Measurements from ENCODE around the gene KCNF1. TPM values are rescaled to one million over a fixed set of nuclear protein-coding genes. Genes with fewer than 3 reads are reported as not detected.
A peak's percentile ranks its signal among the peaks of the same experiment; 100 is the strongest.

KCNF1 gene
- total and polyA plus RNA-seq, 2 donors (not counting 1 experiment from before 2014, with no cell fraction given): 0.22 to 2.6 TPM

GRCh38 chr2:10863837-10864236, 47.9 kb upstream of the KCNF1 start:
- Histone ChIP-seq H3K79me2 (ENCODE audit: control insufficient read depth, insufficient read depth, low read length) (no peaks in the 10 kb centered on the region), H3K9me3 (ENCODE audit: control insufficient read depth, insufficient read depth, low read depth, low read length) (no peaks in the 10 kb centered on the region), H3K27me3 (ENCODE audit: control insufficient read depth, insufficient read depth, low read length) (peaks cover 22% of the 10 kb centered on the region), H3K4me2 (ENCODE audit: extremely low read depth, insufficient read depth, low read length) (no peak overlapping the region), H2AFZ (ENCODE audit: low read length) (no peak overlapping the region), H4K20me1 (ENCODE audit: control insufficient read depth, extremely low read depth, insufficient read depth, low read length) (no peaks in the 10 kb centered on the region), H3K4me1 (ENCODE audit: control insufficient read depth, extremely low read depth, insufficient read depth, low read length) (no peaks in the 10 kb centered on the region), H3K27ac (ENCODE audit: insufficient read depth, low read length) (no peak overlapping the region), H3K4me3 (replicated peaks in 1 of 4; ENCODE audit: control extremely low read depth in 1 of 4, insufficient read depth in 1 of 4, low read depth in 3 of 4, low read length in 4 of 4) (no peak overlapping the region), H3K36me3 (ENCODE audit: control insufficient read depth, insufficient read depth, low read length) (no peaks in the 10 kb centered on the region), H3K9ac (ENCODE audit: insufficient read depth, low read length) (no peak overlapping the region)
- TF ChIP-seq CTCF (conservative IDR thresholded peaks at IDR 0.05 in 1 of 2, IDR thresholded peaks at IDR 0.05 in 1 of 2; ENCODE audit: low read depth in 1 of 2, low read length in 2 of 2) (no peak), EZH2 (IDR thresholded peaks at IDR 0.05; ENCODE audit: low read length, missing control alignments) (no peak)
- DNase-seq (ENCODE audit: low read depth in 2 of 2): peak; percentile 12 to 25

- H3K4me3 ChIP-seq (replicated peaks in 1 of 4; ENCODE audit: control extremely low read depth in 1 of 4, insufficient read depth in 1 of 4, low read depth in 3 of 4, low read length in 4 of 4): no peak overlapping the region
- H3K27me3 ChIP-seq (ENCODE audit: control insufficient read depth, insufficient read depth, low read length): peaks cover 22% of the 10 kb centered on the region
- no peaks in the 10 kb centered on the region for H3K4me1 ChIP-seq (ENCODE audit: control insufficient read depth, extremely low read depth, insufficient read depth, low read length)
- H3K36me3 ChIP-seq (ENCODE audit: control insufficient read depth, insufficient read depth, low read length): no peaks in the 10 kb centered on the region
- TF ChIP-seq EZH2 (IDR thresholded peaks at IDR 0.05; ENCODE audit: low read length, missing control alignments): no peak
- TF ChIP-seq CTCF (conservative IDR thresholded peaks at IDR 0.05 in 1 of 2, IDR thresholded peaks at IDR 0.05 in 1 of 2; ENCODE audit: low read depth in 1 of 2, low read length in 2 of 2): no peak
- no peak for DNase-seq (ENCODE audit: low read depth in 2 of 2)
- no peak overlapping the region for H3K4me2 ChIP-seq (ENCODE audit: extremely low read depth, insufficient read depth, low read length)
- no peak overlapping the region for H3K9ac ChIP-seq (ENCODE audit: insufficient read depth, low read length)
- H2AFZ ChIP-seq (ENCODE audit: low read length): no peak overlapping the region
- no peaks in the 10 kb centered on the region for H3K79me2 ChIP-seq (ENCODE audit: control insufficient read depth, insufficient read depth, low read length)
- no peaks in the 10 kb centered on the region for H4K20me1 ChIP-seq (ENCODE audit: control insufficient read depth, extremely low read depth, insufficient read depth, low read length)
- H3K9me3 ChIP-seq (ENCODE audit: control insufficient read depth, insufficient read depth, low read depth, low read length): no peaks in the 10 kb centered on the region
- H3K27ac ChIP-seq (ENCODE audit: insufficient read depth, low read length): no peak overlapping the region
Observed at GRCh38 chr2:10864251-10864650, 47.5 kb upstream of the KCNF1 start.

GRCh38 chr2:10864861-10865636, 46.7 kb upstream of the KCNF1 start:
- Histone ChIP-seq H3K4me3 (replicated peaks in 1 of 4; ENCODE audit: control extremely low read depth in 1 of 4, insufficient read depth in 1 of 4, low read depth in 3 of 4, low read length in 4 of 4) (no peak overlapping the region), H4K20me1 (ENCODE audit: control insufficient read depth, extremely low read depth, insufficient read depth, low read length) (no peaks in the 10 kb centered on the region), H3K79me2 (ENCODE audit: control insufficient read depth, insufficient read depth, low read length) (no peaks in the 10 kb centered on the region), H3K27ac (ENCODE audit: insufficient read depth, low read length) (no peak overlapping the region), H3K9ac (ENCODE audit: insufficient read depth, low read length) (no peak overlapping the region), H3K9me3 (ENCODE audit: control insufficient read depth, insufficient read depth, low read depth, low read length) (no peaks in the 10 kb centered on the region), H3K27me3 (ENCODE audit: control insufficient read depth, insufficient read depth, low read length) (peaks cover 22% of the 10 kb centered on the region), H3K4me2 (ENCODE audit: extremely low read depth, insufficient read depth, low read length) (no peak overlapping the region), H3K4me1 (ENCODE audit: control insufficient read depth, extremely low read depth, insufficient read depth, low read length) (no peaks in the 10 kb centered on the region), H3K36me3 (ENCODE audit: control insufficient read depth, insufficient read depth, low read length) (no peaks in the 10 kb centered on the region), H2AFZ (ENCODE audit: low read length) (no peak overlapping the region)
- DNase-seq (ENCODE audit: low read depth in 2 of 2): no peak
- TF ChIP-seq EZH2 (IDR thresholded peaks at IDR 0.05; ENCODE audit: low read length, missing control alignments) (no peak), CTCF (conservative IDR thresholded peaks at IDR 0.05 in 1 of 2, IDR thresholded peaks at IDR 0.05 in 1 of 2; ENCODE audit: low read depth in 1 of 2, low read length in 2 of 2) (no peak)
